PFSK-1 (cell line): Measurements from ENCODE around the gene LRATD1.

Source experiments
- POLR2AphosphoS5 ChIP-seq: IDR thresholded peaks from 2 replicates; pipeline ENCODE4 v1.6.1; 2012; ENCODE audit warnings: low read depth, mild to moderate bottlenecking, control low read depth, low read length, moderate library complexity
- TAF1 ChIP-seq: IDR thresholded peaks from 2 replicates; pipeline ENCODE4 v1.6.1; 2012; ENCODE audit warnings: low read length, control low read depth, borderline replicate concordance; ENCODE audit not compliant: insufficient read depth

GRCh38 chr2:14603676-14604075 lies 28.8 kb upstream of the LRATD1 start:
- TF ChIP-seq POLR2AphosphoS5 (no peak), TAF1 (no peak)
